Neural progenitor cell (in vitro differentiated cells): ENCODE results near the gene TPP2. TPM values are rescaled to one million over a fixed set of nuclear protein-coding genes. Genes with fewer than 3 reads are reported as not detected.
A peak's percentile ranks its signal among the peaks of the same experiment; 100 is the strongest.

ENCODE experiments used
- DNase-seq: peaks from one replicate; pipeline ENCODE4 v3.0.0-alpha.2; 2016; ENCODE audit warnings: low spot score
- H2AFZ ChIP-seq: fragments of 200-600 bp; sonication (generic); replicated peaks from 2 replicates; pipeline ENCODE4 v1.6.1; 2016; ENCODE audit warnings: antibody characterized with exemption
- H3F3A ChIP-seq: fragments of 200-600 bp; sonication (generic); 2 replicates; pipeline ENCODE4 v1.6.1; 2016; ENCODE audit warnings: antibody characterized with exemption, low read depth
- H3K27ac ChIP-seq: fragments of 200-600 bp; sonication (generic); 2 replicates; pipeline ENCODE4 v1.5.1; 2016; ENCODE audit warnings: mild to moderate bottlenecking
- H3K27me3 ChIP-seq: fragments of 200-600 bp; sonication (generic); 2 replicates; pipeline ENCODE4 v1.6.1; 2016; ENCODE audit warnings: mild to moderate bottlenecking, moderate library complexity
- H3K36me3 ChIP-seq: fragments of 200-600 bp; sonication (generic); 2 replicates; pipeline ENCODE4 v1.5.1; 2016
- H3K4me1 ChIP-seq: fragments of 200-600 bp; sonication (generic); 2 replicates; pipeline ENCODE4 v1.6.1; 2016; ENCODE audit warnings: mixed run types
- H3K4me2 ChIP-seq: fragments of 200-600 bp; sonication (generic); 2 replicates; pipeline ENCODE4 v1.6.1; 2016
- H3K4me3 ChIP-seq: fragments of 200-600 bp; sonication (generic); 2 replicates; pipeline ENCODE4 v1.5.1; 2016
- H3K79me2 ChIP-seq: fragments of 200-600 bp; sonication (generic); 2 replicates; pipeline ENCODE4 v1.6.1; 2016; ENCODE audit warnings: low read depth
- H3K9ac ChIP-seq: fragments of 200-600 bp; sonication (generic); 2 replicates; pipeline ENCODE4 v1.6.1; 2016
- H3K9me3 ChIP-seq: fragments of 200-600 bp; sonication (generic); 2 replicates; pipeline ENCODE4 v1.5.1; 2016; ENCODE audit warnings: low read depth
- H4K20me1 ChIP-seq: fragments of 200-600 bp; sonication (generic); 2 replicates; pipeline ENCODE4 v1.6.1; 2016; ENCODE audit warnings: low read depth
- H3K27ac Mint-ChIP-seq: 3 replicates; pipeline ENCODE4 v1.8.0; 2021; ENCODE audit warnings: mixed read lengths
- H3K27me3 Mint-ChIP-seq: 2 replicates; pipeline ENCODE4 v1.8.0; 2022; ENCODE audit warnings: low read depth, mild to moderate bottlenecking, inconsistent platforms, moderate library complexity, mixed read lengths; ENCODE audit not compliant: insufficient read depth
- H3K36me3 Mint-ChIP-seq: 3 replicates; pipeline ENCODE4 v1.8.0; 2021; ENCODE audit warnings: mixed read lengths
- H3K4me1 Mint-ChIP-seq: 3 replicates; pipeline ENCODE4 v1.8.0; 2021; ENCODE audit warnings: mixed read lengths
- H3K4me3 Mint-ChIP-seq: 3 replicates; pipeline ENCODE4 v1.8.0; 2021; ENCODE audit warnings: mild to moderate bottlenecking, moderate library complexity, mixed read lengths
- H3K9me3 Mint-ChIP-seq: 3 replicates; pipeline ENCODE4 v1.8.0; 2020; ENCODE audit warnings: mixed read lengths
- EZH2 ChIP-seq: fragments of 200-600 bp; sonication (generic); IDR thresholded peaks from 2 replicates; pipeline ENCODE4 v1.6.1; 2017; ENCODE audit warnings: antibody characterized with exemption, mild to moderate bottlenecking, moderate library complexity
- EZH2phosphoT487 ChIP-seq: fragments of 200-600 bp; sonication (generic); IDR thresholded peaks from 2 replicates; pipeline ENCODE4 v1.6.1; 2017; ENCODE audit warnings: antibody characterized with exemption
- total RNA-seq: library from RNA; depleted of rRNA; stranded (reverse); fragments of >200 nt; gene quantifications from 2 replicates; pipeline ENCODE4 v1.2.3, GENCODE V29; 2015; ENCODE audit warnings: low replicate concordance
- TF ChIP-seq, protein P1 (sequence below): fragments of 200-600 bp; sonication (generic); IDR thresholded peaks from 2 replicates; pipeline ENCODE4 v1.5.1; 2017; ENCODE audit warnings: antibody characterized with exemption, mild to moderate bottlenecking

Gene TPP2
- total RNA-seq, 1 donor from 2014 or later: 137 TPM

DNA sequence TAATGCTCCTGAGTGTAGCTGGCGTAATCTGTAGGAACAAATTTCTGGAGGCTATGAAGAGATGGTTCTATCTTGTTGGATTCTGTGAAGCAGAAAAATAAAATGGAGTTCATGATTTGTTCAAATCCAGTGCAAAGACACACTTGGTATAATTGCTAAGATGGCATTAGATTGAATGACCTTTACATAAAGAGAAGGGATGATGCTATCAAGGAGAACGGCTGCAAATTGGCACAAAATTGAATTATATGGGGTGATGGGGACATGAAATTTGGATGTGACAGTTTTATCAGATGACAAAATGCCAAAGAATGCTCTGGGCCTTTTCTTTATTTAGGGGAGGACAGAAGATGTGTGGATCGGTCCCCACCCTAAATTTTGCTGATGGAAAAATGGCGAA, 94.1 kb downstream of the TPP2 start:
- Mint-ChIP-seq H3K36me3 (no peaks in the 10 kb centered on the region), H3K9me3 (no peaks in the 10 kb centered on the region), H3K4me3 (no peak overlapping the region), H3K27ac (no peak overlapping the region), H3K4me1 (peaks cover 13% of the 10 kb centered on the region), H3K27me3 (peaks cover 2% of the 10 kb centered on the region)
- TF ChIP-seq EZH2: no peak
- TF ChIP-seq, protein P1, sequence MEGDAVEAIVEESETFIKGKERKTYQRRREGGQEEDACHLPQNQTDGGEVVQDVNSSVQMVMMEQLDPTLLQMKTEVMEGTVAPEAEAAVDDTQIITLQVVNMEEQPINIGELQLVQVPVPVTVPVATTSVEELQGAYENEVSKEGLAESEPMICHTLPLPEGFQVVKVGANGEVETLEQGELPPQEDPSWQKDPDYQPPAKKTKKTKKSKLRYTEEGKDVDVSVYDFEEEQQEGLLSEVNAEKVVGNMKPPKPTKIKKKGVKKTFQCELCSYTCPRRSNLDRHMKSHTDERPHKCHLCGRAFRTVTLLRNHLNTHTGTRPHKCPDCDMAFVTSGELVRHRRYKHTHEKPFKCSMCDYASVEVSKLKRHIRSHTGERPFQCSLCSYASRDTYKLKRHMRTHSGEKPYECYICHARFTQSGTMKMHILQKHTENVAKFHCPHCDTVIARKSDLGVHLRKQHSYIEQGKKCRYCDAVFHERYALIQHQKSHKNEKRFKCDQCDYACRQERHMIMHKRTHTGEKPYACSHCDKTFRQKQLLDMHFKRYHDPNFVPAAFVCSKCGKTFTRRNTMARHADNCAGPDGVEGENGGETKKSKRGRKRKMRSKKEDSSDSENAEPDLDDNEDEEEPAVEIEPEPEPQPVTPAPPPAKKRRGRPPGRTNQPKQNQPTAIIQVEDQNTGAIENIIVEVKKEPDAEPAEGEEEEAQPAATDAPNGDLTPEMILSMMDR: no peak
- TF ChIP-seq EZH2phosphoT487: no peak
- H3K4me3 ChIP-seq: no peak overlapping the region
- DNase-seq: no peak
- H2AFZ ChIP-seq: no peak overlapping the region
- peaks cover 54% of the 10 kb centered on the region for H3K4me1 ChIP-seq
- H3F3A ChIP-seq: peaks cover 22% of the 10 kb centered on the region
- no peaks in the 10 kb centered on the region for H3K27me3 ChIP-seq
- no peak overlapping the region for H3K9ac ChIP-seq
- H3K79me2 ChIP-seq: no peaks in the 10 kb centered on the region
- no peak overlapping the region for H3K4me2 ChIP-seq
- no peaks in the 10 kb centered on the region for H3K36me3 ChIP-seq
- no peaks in the 10 kb centered on the region for H4K20me1 ChIP-seq
- H3K9me3 ChIP-seq: no peaks in the 10 kb centered on the region
- no peak overlapping the region for H3K27ac ChIP-seq

- Histone ChIP-seq H3K79me2 (no peaks in the 10 kb centered on the region), H3F3A (peaks cover 20% of the 10 kb centered on the region), H3K4me2 (no peak overlapping the region), H3K27me3 (no peaks in the 10 kb centered on the region), H3K27ac (no peak overlapping the region), H3K9me3 (no peaks in the 10 kb centered on the region), H3K9ac (no peak overlapping the region), H3K4me1 (peaks cover 49% of the 10 kb centered on the region), H4K20me1 (no peaks in the 10 kb centered on the region), H3K4me3 (no peak overlapping the region), H3K36me3 (no peaks in the 10 kb centered on the region), H2AFZ (peak overlapping the region; percentile 22)
- H3K27ac Mint-ChIP-seq: no peak overlapping the region
- peaks cover 2% of the 10 kb centered on the region for H3K27me3 Mint-ChIP-seq
- no peaks in the 10 kb centered on the region for H3K36me3 Mint-ChIP-seq
- DNase-seq: no peak
- H3K4me3 Mint-ChIP-seq: no peak overlapping the region
- no peak for TF ChIP-seq EZH2
- TF ChIP-seq, protein P1: no peak
- no peak for TF ChIP-seq EZH2phosphoT487
- no peaks in the 10 kb centered on the region for H3K9me3 Mint-ChIP-seq
- H3K4me1 Mint-ChIP-seq: peaks cover 14% of the 10 kb centered on the region
Measured at GRCh38 chr13:102692491-102692826, 95.7 kb downstream of the TPP2 start.

DNA sequence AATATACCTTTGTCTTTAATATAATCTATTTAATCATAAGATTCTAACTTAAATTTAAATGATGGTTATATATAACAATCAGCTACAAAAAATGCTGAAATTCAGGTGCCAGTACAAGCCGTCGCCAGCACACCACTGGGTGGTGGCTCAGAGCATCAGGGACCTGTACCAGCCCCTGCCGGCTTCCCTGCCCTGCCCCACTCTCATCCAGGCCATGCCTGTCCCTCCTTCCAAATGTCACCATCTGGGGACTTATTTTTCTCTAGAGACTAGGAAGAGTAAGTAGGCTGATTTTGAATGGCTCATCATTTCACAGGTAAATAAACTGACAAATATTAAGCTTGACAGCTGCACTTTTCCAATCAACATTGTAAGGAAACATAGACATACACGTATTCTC, 96.5 kb downstream of the TPP2 start:
- Mint-ChIP-seq H3K27me3 (peaks cover 2% of the 10 kb centered on the region), H3K4me3 (no peak overlapping the region), H3K36me3 (no peaks in the 10 kb centered on the region), H3K4me1 (peaks cover 10% of the 10 kb centered on the region), H3K27ac (no peak overlapping the region), H3K9me3 (peaks cover under 1% of the 10 kb centered on the region)
- H3K4me3 ChIP-seq: no peak overlapping the region
- H4K20me1 ChIP-seq: no peaks in the 10 kb centered on the region
- H3K9ac ChIP-seq: no peak overlapping the region
- no peak overlapping the region for H3K27ac ChIP-seq
- no peaks in the 10 kb centered on the region for H3K79me2 ChIP-seq
- no peak overlapping the region for H2AFZ ChIP-seq
- TF ChIP-seq EZH2 (no peak), EZH2phosphoT487 (no peak)
- TF ChIP-seq, protein P1: no peak
- H3F3A ChIP-seq: peaks cover 13% of the 10 kb centered on the region
- H3K27me3 ChIP-seq: no peaks in the 10 kb centered on the region
- H3K9me3 ChIP-seq: no peaks in the 10 kb centered on the region
- H3K36me3 ChIP-seq: no peaks in the 10 kb centered on the region
- no peak for DNase-seq
- no peak overlapping the region for H3K4me2 ChIP-seq
- peaks cover 42% of the 10 kb centered on the region for H3K4me1 ChIP-seq

DNA sequence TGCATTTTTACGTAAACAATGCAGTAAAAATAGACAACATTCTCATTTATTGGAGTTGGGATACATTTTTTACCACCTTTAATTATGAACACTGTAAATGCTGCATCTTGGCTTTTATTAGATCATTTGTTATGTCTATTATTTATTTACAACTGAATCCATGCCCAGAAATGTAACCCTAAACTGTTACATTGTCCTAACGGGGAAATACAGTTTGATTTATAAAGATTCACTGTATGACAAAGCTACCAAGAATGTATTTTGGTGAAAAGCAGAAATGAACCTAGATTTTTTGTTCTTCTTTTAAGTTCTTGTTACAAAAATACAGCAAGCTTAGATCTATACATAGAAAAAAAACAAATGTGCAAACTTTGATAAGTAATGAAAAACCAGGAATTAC, 97.0 kb downstream of the TPP2 start:
- Mint-ChIP-seq H3K27me3 (peaks cover 2% of the 10 kb centered on the region), H3K9me3 (peaks cover 2% of the 10 kb centered on the region)

More for the DNA sequence above, 97.0 kb downstream of the TPP2 start:
- H3K9ac ChIP-seq: no peak overlapping the region
- no peak overlapping the region for H2AFZ ChIP-seq
- no peak for DNase-seq
- H3K4me3 Mint-ChIP-seq: no peak overlapping the region
- H3K36me3 ChIP-seq: no peaks in the 10 kb centered on the region
- no peaks in the 10 kb centered on the region for H3K27me3 ChIP-seq
- H3K9me3 ChIP-seq: no peaks in the 10 kb centered on the region
- no peak overlapping the region for H3K4me3 ChIP-seq
- peaks cover 6% of the 10 kb centered on the region for H3K4me1 Mint-ChIP-seq
- H3K4me2 ChIP-seq: peak overlapping the region; percentile 11
- H3K27ac ChIP-seq: no peak overlapping the region
- H4K20me1 ChIP-seq: no peaks in the 10 kb centered on the region
- H3F3A ChIP-seq: peaks cover 13% of the 10 kb centered on the region
- H3K79me2 ChIP-seq: no peaks in the 10 kb centered on the region
- H3K27ac Mint-ChIP-seq: no peak overlapping the region
- H3K4me1 ChIP-seq: peaks cover 36% of the 10 kb centered on the region
- TF ChIP-seq, protein P1: no peak
- TF ChIP-seq EZH2 (no peak), EZH2phosphoT487 (no peak)
- no peaks in the 10 kb centered on the region for H3K36me3 Mint-ChIP-seq
